Endothelial cell of umbilical vein (primary cell): ENCODE results near the gene NBEA. TPM values are rescaled to one million over a fixed set of nuclear protein-coding genes. Genes with fewer than 3 reads are reported as not detected.

Experiments
- BruUV-seq: library from RNA; stranded (reverse); fragments of 400-500 nt; replicated peaks from 2 replicates; lab custom pipeline; 2021; lab: Mats Ljungman, UMichigan
- CTCF ChIA-PET: fragments of 300-600, 350-600 bp; sonication (Branson Sonifier 250); formaldehyde crosslinking; loops from one replicate; lab custom pipeline; 2021; ENCODE audit warnings: antibody characterized with exemption, inconsistent platforms; lab: Charles Lee
- POLR2A ChIA-PET: fragments of 300-600, 350-600 bp; sonication (Branson Sonifier 250); formaldehyde crosslinking; loops from one replicate; lab custom pipeline; 2021; ENCODE audit warnings: antibody characterized with exemption, inconsistent platforms; lab: Charles Lee
- DNase-seq: peaks from one replicate; pipeline ENCODE4 v3.0.0-alpha.2; 2011; ENCODE audit warnings: low read depth, low spot score
- FAIRE-seq: peaks from 2 replicates; lab custom pipeline; 2011; peaks lifted over from hg19 to GRCh38; lab: Jason Lieb, UNC
- H2AFZ ChIP-seq: 2 replicates; pipeline ENCODE4 v1.6.0; 2012; ENCODE audit warnings: low read depth, low read length, control low read depth, inconsistent platforms
- H3K27ac ChIP-seq: 2 replicates; pipeline ENCODE4 v1.5.1; 2011; ENCODE audit warnings: low read depth, mild to moderate bottlenecking, control low read depth, low read length, moderate library complexity; ENCODE audit not compliant: insufficient read depth
- H3K27me3 ChIP-seq, 2 experiments: 2 replicates each; pipeline versions ENCODE4 v1.6.0 to v1.6.1; 2011; ENCODE audit warnings: low read length in 2 of 2, mixed read lengths in 1 of 2; ENCODE audit not compliant: control insufficient read depth in 2 of 2, insufficient read depth in 2 of 2
- H3K36me3 ChIP-seq, 2 experiments: 2 replicates in 1 of 2; 3 replicates in 1 of 2; pipeline ENCODE4 v1.5.1; 2011; ENCODE audit warnings: low read length in 2 of 2, mild to moderate bottlenecking in 1 of 2, moderate library complexity in 1 of 2; ENCODE audit not compliant: control insufficient read depth in 2 of 2, insufficient read depth in 2 of 2; ENCODE audit errors: extremely low read depth in 1 of 2
- H3K4me1 ChIP-seq: 3 replicates; pipeline ENCODE4 v1.5.1; 2011; ENCODE audit warnings: mild to moderate bottlenecking, low read length; ENCODE audit not compliant: control insufficient read depth, insufficient read depth; ENCODE audit errors: extremely low read depth
- H3K4me2 ChIP-seq: 2 replicates; pipeline ENCODE4 v1.6.1; 2011; ENCODE audit warnings: low read length, control low read depth, mixed read lengths; ENCODE audit not compliant: insufficient read depth
- H3K4me3 ChIP-seq, 3 experiments: fragments of 200-600 bp in 1 of 3; sonication (generic), shearing (Covaris generic) in 1 of 3; replicated peaks in 1 of 3; 2 replicates each; pipeline ENCODE4 v1.5.1; 2011 to 2016; ENCODE audit warnings: control low read depth in 3 of 3, low read length in 3 of 3, mild to moderate bottlenecking in 2 of 3, inconsistent platforms in 1 of 3, low read depth in 1 of 3, moderate library complexity in 1 of 3; ENCODE audit not compliant: insufficient read depth in 1 of 3
- H3K79me2 ChIP-seq: 2 replicates; pipeline ENCODE4 v1.6.0; 2012; ENCODE audit warnings: low read length, inconsistent platforms; ENCODE audit not compliant: control insufficient read depth, insufficient read depth
- H3K9ac ChIP-seq: replicated peaks from 2 replicates; pipeline ENCODE3; 2011; ENCODE audit warnings: low read length, control low read depth; ENCODE audit not compliant: insufficient read depth; ENCODE audit errors: extremely low read depth
- H3K9me1 ChIP-seq: replicated peaks from 3 replicates; pipeline ENCODE4 v1.6.0; 2011; ENCODE audit warnings: mild to moderate bottlenecking, low read length; ENCODE audit not compliant: control insufficient read depth, insufficient read depth; ENCODE audit errors: extremely low read depth
- H3K9me3 ChIP-seq: replicated peaks from 2 replicates; pipeline ENCODE4 v1.5.1; 2012; ENCODE audit warnings: low read length, inconsistent platforms; ENCODE audit not compliant: control insufficient read depth, insufficient read depth
- H4K20me1 ChIP-seq: replicated peaks from 2 replicates; pipeline ENCODE3; 2011; ENCODE audit warnings: mild to moderate bottlenecking, low read length; ENCODE audit not compliant: control insufficient read depth, insufficient read depth; ENCODE audit errors: extremely low read depth
- CTCF ChIP-seq, 2 donors: IDR thresholded peaks; 1 replicate in 1 of 2; 2 replicates in 1 of 2; pipeline ENCODE4 v1.5.1; 2011; ENCODE audit warnings: low read length in 2 of 2, mild to moderate bottlenecking in 2 of 2, moderate library complexity in 2 of 2, control low read depth in 1 of 2, inconsistent platforms in 1 of 2, low read depth in 1 of 2; ENCODE audit not compliant: insufficient read depth in 1 of 2; ENCODE audit errors: extremely low read depth in 1 of 2
- EZH2 ChIP-seq: IDR thresholded peaks from 2 replicates; pipeline ENCODE4 v1.6.1; 2012; ENCODE audit warnings: borderline replicate concordance, low read depth, mild to moderate bottlenecking, moderate library complexity, low read length, inconsistent platforms; ENCODE audit not compliant: severe bottlenecking
- FOS ChIP-seq: IDR thresholded peaks from 2 replicates; pipeline ENCODE4 v1.6.1; 2011; ENCODE audit warnings: mild to moderate bottlenecking, low read length, moderate library complexity, borderline replicate concordance; ENCODE audit not compliant: insufficient read depth
- GATA2 ChIP-seq: IDR thresholded peaks from 2 replicates; pipeline ENCODE4 v1.7.0; 2011; ENCODE audit warnings: low read depth, mild to moderate bottlenecking, moderate library complexity, mixed read lengths, low read length; ENCODE audit not compliant: insufficient read length, insufficient read depth
- JUN ChIP-seq: IDR thresholded peaks from 2 replicates; pipeline ENCODE4 v1.6.1; 2011; ENCODE audit warnings: borderline replicate concordance, low read depth; ENCODE audit not compliant: insufficient read length, insufficient read depth
- MAX ChIP-seq: IDR thresholded peaks from 2 replicates; pipeline ENCODE4 v1.6.1; 2011; ENCODE audit not compliant: insufficient read depth, insufficient read length
- MYC ChIP-seq: IDR thresholded peaks from one replicate; pipeline ENCODE4 v1.6.1; 2011; ENCODE audit warnings: mild to moderate bottlenecking, low read depth, low read length
- POLR2A ChIP-seq: IDR thresholded peaks from 2 replicates; pipeline ENCODE4 v1.6.1; 2012; ENCODE audit warnings: low read depth, mild to moderate bottlenecking, control low read depth, low read length
- POLR2AphosphoS5 ChIP-seq: IDR thresholded peaks from 2 replicates; pipeline ENCODE4 v1.6.1; 2012; ENCODE audit warnings: low read depth, mild to moderate bottlenecking, control low read depth, low read length, moderate library complexity; ENCODE audit not compliant: insufficient read depth
- dilution Hi-C: fragments of 300-500 bp; cut with MboI; formaldehyde crosslinking; loops from one replicate; pipeline ENCODE4 v1.15.0; 2019; ENCODE audit warnings: low sequenced_read_pairs; ENCODE audit not compliant: extremely low pct_ligation_motif_present
- intact Hi-C: fragments of 100-400 bp; cut with micrococcal nuclease; formaldehyde crosslinking; loops from one replicate; pipeline ENCODE4 v1.10.0; 2022
- polyA plus RNA-seq, 4 experiments: library from polyadenylated mRNA; depleted of rRNA in 3 of 4; stranded (reverse) in 3 of 4; unstranded in 1 of 4; fragments of >200 nt; gene quantifications; 2 replicates each; pipeline versions ENCODE4 v1.2.1 to v1.2.3, GENCODE V29; 2011 to 2012; ENCODE audit warnings: missing spikeins in 1 of 4
- total RNA-seq: library from RNA; stranded (reverse); gene quantifications from 2 replicates; pipeline ENCODE4 v1.2.3, GENCODE V29; 2021

The NBEA gene
- total and polyA plus RNA-seq, 2 donors (not counting 3 experiments of a cell fraction or from before 2014, with no cell fraction given) = 3.0 to 4.8 TPM

- no TSS peak for BruUV-seq
- Histone ChIP-seq H3K27ac (no peak overlapping the region), H3K79me2 (no peaks in the 10 kb centered on the region), H3K4me2 (no peak overlapping the region), H3K36me3 (no peaks in the 10 kb centered on the region), H3K4me1 (no peaks in the 10 kb centered on the region), H3K27me3 (no peaks in the 10 kb centered on the region), H3K9me3 (no peaks in the 10 kb centered on the region), H2AFZ (no peak overlapping the region), H3K9ac (no peak overlapping the region), H4K20me1 (no peaks in the 10 kb centered on the region), H3K9me1 (no peaks in the 10 kb centered on the region), H3K4me3 (no peak overlapping the region)
- FAIRE-seq = no peak
- DNase-seq = no peak
- ChIA-PET CTCF (interaction anchor here (0.6 to 3.2 kb wide), 39 partner anchors 10 to 1620 kb away, joined by 3 to 60 read pairs (median 4); no protein-coding TSS in a partner anchor), POLR2A (no interaction called here)
- TF ChIP-seq GATA2 (no peak), POLR2A (no peak), POLR2AphosphoS5 (no peak), FOS (no peak), EZH2 (no peak), CTCF (IDR thresholded peaks at IDR 0.05; ENCODE audit: extremely low read depth in 1 of 2, insufficient read depth in 1 of 2, low read depth in 1 of 2, low read length in 2 of 2) (no peak), MAX (no peak), JUN (no peak), MYC (no peak)
- intact Hi-C loops (loop anchor here (1.0 to 5.0 kb wide), 4 partner anchors 558 to 1441 kb away; no protein-coding TSS in a partner anchor), dilution Hi-C loops (no loop called here)
These were observed 221.6 kb downstream of the NBEA start for GRCh38 chr13:35163674-35164073.
